KMS-11 (cell line): ENCODE data around the gene TIFAB.

Experiments
- H2AFZ ChIP-seq: fragments of 200-600 bp; sonication (generic); 2 replicates; pipeline ENCODE4 v1.6.1; 2016; ENCODE audit warnings: antibody characterized with exemption, mixed run types, low read depth
- H3K27ac ChIP-seq: fragments of 200-600 bp; sonication (generic); 2 replicates; pipeline ENCODE4 v1.6.1; 2016; ENCODE audit warnings: mild to moderate bottlenecking, mixed run types
- H3K27me3 ChIP-seq: fragments of 200-600 bp; sonication (generic); 2 replicates; pipeline ENCODE4 v1.6.1; 2017; ENCODE audit warnings: mild to moderate bottlenecking, low read depth, mixed run types, moderate library complexity; ENCODE audit not compliant: insufficient read depth
- H3K36me3 ChIP-seq: fragments of 200-600 bp; sonication (generic); 2 replicates; pipeline ENCODE4 v1.6.1; 2017; ENCODE audit warnings: mild to moderate bottlenecking, mixed run types; ENCODE audit not compliant: insufficient read depth
- H3K4me1 ChIP-seq: fragments of 200-600 bp; sonication (generic); 2 replicates; pipeline ENCODE4 v1.6.1; 2016; ENCODE audit warnings: mild to moderate bottlenecking, low read depth, mixed run types; ENCODE audit not compliant: poor library complexity, severe bottlenecking
- H3K4me2 ChIP-seq: fragments of 200-600 bp; sonication (generic); 2 replicates; pipeline ENCODE4 v1.7.0; 2016; ENCODE audit warnings: mild to moderate bottlenecking, mixed run types
- H3K4me3 ChIP-seq: fragments of 200-600 bp; sonication (generic); IDR thresholded peaks from 2 replicates; pipeline ENCODE4 v1.6.1; 2017; ENCODE audit warnings: low read depth, low read length, mixed read lengths; ENCODE audit not compliant: insufficient read depth
- H3K79me2 ChIP-seq: fragments of 200-600 bp; sonication (generic); 2 replicates; pipeline ENCODE4 v1.6.1; 2016; ENCODE audit warnings: low read depth, mixed run types; ENCODE audit not compliant: insufficient read depth
- H3K9ac ChIP-seq: fragments of 200-600 bp; sonication (generic); 2 replicates; pipeline ENCODE4 v1.6.1; 2016; ENCODE audit warnings: mild to moderate bottlenecking, mixed run types
- H4K20me1 ChIP-seq: fragments of 200-600 bp; sonication (generic); 2 replicates; pipeline ENCODE4 v1.6.1; 2016; ENCODE audit warnings: mild to moderate bottlenecking, mixed run types; ENCODE audit not compliant: insufficient read depth
- TF ChIP-seq, protein P1 (sequence below): fragments of 200-600 bp; sonication (generic); conservative IDR thresholded peaks from 2 replicates; pipeline ENCODE4 v1.6.1; 2017; ENCODE audit warnings: low read depth, mild to moderate bottlenecking, antibody characterized with exemption, low read length, moderate library complexity, mixed read lengths

TIFAB gene

DNA sequence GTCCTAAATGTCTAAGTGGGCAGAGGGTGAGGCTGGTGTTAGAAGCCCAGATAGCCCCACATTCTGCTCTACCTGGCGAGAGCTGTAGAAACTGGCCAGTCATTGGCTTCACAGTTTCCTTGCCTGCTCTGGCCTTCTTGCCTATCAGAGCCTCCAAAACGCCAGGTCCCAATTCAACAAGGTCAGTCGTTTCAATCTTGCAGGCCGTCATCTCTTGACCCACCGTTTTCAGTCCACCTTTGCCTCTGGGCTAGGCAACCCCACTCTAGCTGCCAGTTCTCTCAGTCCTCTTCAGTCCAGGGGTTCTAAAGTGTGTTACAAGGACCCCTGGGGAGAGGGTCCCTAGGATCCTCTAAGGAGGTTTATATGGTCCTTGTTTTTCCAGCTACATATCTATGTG lies 20.0 kb upstream of the TIFAB start:
- H3K4me1 ChIP-seq: no peaks in the 10 kb centered on the region
- TF ChIP-seq, protein P1, sequence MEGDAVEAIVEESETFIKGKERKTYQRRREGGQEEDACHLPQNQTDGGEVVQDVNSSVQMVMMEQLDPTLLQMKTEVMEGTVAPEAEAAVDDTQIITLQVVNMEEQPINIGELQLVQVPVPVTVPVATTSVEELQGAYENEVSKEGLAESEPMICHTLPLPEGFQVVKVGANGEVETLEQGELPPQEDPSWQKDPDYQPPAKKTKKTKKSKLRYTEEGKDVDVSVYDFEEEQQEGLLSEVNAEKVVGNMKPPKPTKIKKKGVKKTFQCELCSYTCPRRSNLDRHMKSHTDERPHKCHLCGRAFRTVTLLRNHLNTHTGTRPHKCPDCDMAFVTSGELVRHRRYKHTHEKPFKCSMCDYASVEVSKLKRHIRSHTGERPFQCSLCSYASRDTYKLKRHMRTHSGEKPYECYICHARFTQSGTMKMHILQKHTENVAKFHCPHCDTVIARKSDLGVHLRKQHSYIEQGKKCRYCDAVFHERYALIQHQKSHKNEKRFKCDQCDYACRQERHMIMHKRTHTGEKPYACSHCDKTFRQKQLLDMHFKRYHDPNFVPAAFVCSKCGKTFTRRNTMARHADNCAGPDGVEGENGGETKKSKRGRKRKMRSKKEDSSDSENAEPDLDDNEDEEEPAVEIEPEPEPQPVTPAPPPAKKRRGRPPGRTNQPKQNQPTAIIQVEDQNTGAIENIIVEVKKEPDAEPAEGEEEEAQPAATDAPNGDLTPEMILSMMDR: no peak
- H3K27me3 ChIP-seq: no peaks in the 10 kb centered on the region
- no peak overlapping the region for H3K4me3 ChIP-seq
- H3K36me3 ChIP-seq: no peaks in the 10 kb centered on the region
- no peak overlapping the region for H2AFZ ChIP-seq
- H3K27ac ChIP-seq: no peak overlapping the region
- no peaks in the 10 kb centered on the region for H4K20me1 ChIP-seq
- H3K4me2 ChIP-seq: no peak overlapping the region
- no peaks in the 10 kb centered on the region for H3K79me2 ChIP-seq
- no peak overlapping the region for H3K9ac ChIP-seq

DNA sequence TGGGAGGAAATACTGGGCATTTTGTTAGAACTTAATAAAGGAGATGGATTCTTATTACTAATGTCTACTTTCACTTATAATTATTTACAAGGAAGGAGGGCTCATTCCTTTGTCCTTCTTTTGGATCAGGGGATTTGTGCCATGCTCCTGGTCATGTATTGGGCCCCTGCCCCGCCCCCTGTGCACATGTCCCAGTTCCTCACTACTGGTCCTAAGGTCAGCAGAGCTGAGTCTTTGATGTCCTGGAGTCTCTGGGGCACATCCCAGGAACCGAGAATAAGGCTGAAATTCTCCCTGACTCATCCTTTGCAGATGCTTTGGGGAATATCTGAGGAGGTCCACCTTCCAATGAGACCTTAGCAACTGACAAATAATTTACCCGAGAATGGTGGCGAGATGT lies 19.6 kb upstream of the TIFAB start:
- Histone ChIP-seq H3K79me2 (no peaks in the 10 kb centered on the region), H3K9ac (no peak overlapping the region), H3K4me2 (no peak overlapping the region), H3K4me1 (no peaks in the 10 kb centered on the region), H3K36me3 (no peaks in the 10 kb centered on the region), H2AFZ (no peak overlapping the region), H4K20me1 (no peaks in the 10 kb centered on the region), H3K27ac (no peak overlapping the region), H3K27me3 (no peaks in the 10 kb centered on the region), H3K4me3 (no peak overlapping the region)
- TF ChIP-seq, protein P1: no peak

DNA sequence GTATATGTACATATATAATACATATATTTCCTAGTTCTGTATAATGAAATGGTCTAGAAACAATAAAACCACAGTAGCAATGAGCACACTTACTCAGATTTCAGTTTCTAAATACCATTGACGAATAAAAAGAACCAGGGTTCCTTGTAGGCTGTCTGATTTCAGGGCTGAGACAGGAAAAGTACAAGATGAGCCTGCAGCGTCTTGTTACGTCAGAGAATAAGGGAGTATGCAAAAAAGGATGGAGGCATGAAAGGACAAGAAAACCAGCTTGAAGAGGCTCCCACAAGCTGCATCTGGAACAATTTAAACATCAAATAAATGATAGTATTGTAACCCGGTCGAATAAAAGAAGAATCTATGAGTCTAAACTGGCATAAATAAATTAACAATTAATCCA lies 17.8 kb upstream of the TIFAB start:
- no peaks in the 10 kb centered on the region for H3K36me3 ChIP-seq
- TF ChIP-seq, protein P1: no peak
- no peak overlapping the region for H3K27ac ChIP-seq
- no peaks in the 10 kb centered on the region for H3K79me2 ChIP-seq
- no peaks in the 10 kb centered on the region for H3K27me3 ChIP-seq
- H3K4me2 ChIP-seq: no peak overlapping the region
- no peaks in the 10 kb centered on the region for H4K20me1 ChIP-seq
- H2AFZ ChIP-seq: no peak overlapping the region
- H3K4me1 ChIP-seq: peaks cover 3% of the 10 kb centered on the region
- no peak overlapping the region for H3K9ac ChIP-seq
- H3K4me3 ChIP-seq: no peak overlapping the region

DNA sequence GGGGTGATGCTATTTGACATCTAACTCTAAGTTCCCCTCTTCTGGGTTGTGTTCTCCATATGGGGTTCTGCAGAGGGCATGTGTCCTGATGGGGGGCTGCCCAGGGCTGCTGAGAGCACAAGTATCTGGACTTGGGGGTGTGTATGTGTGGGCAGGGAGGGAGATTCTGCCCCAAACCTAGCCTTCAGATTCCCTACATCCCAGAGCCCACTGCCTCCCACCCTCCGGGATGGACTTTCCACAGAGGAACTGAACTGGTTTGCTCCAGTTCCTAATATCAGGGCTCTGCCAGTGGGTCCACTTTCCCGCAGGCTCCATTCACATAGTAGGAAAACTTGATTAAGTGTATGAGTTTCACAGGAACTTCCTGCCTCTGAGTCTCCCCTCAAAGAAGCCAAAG lies 16.4 kb upstream of the TIFAB start:
- Histone ChIP-seq H3K27me3 (no peaks in the 10 kb centered on the region), H3K27ac (no peak overlapping the region), H3K4me3 (no peak overlapping the region), H3K79me2 (no peaks in the 10 kb centered on the region), H3K4me1 (peaks cover 3% of the 10 kb centered on the region), H3K4me2 (no peak overlapping the region), H3K36me3 (no peaks in the 10 kb centered on the region), H4K20me1 (no peaks in the 10 kb centered on the region), H2AFZ (no peak overlapping the region), H3K9ac (no peak overlapping the region)
- TF ChIP-seq, protein P1: no peak
